Vagina (tissue), 2 donors: Measurements from ENCODE around the gene RAD9A. TPM values are rescaled to one million over a fixed set of nuclear protein-coding genes. Genes with fewer than 3 reads are reported as not detected.

ENCODE experiments used
- DNase-seq, 2 donors: peaks; one replicate each; pipeline ENCODE4 v3.0.0-alpha.2; 2017; ENCODE audit errors: extremely low spot score in 2 of 2
- H3K27ac ChIP-seq: fragments of 200-600 bp; sonication (generic); one replicate; pipeline ENCODE4 v1.5.1; 2019
- H3K27me3 ChIP-seq: fragments of 200-600 bp; sonication (generic); one replicate; pipeline ENCODE4 v1.5.1; 2019
- H3K36me3 ChIP-seq, 2 donors: fragments of 200-600 bp; sonication (generic); one replicate each; pipeline ENCODE4 v1.5.1; 2017 to 2019
- H3K4me1 ChIP-seq: fragments of 200-600 bp; sonication (generic); one replicate; pipeline ENCODE4 v1.5.1; 2019
- H3K4me3 ChIP-seq, 2 donors: fragments of 200-600 bp; sonication (generic); 1 replicate in 1 of 2; 2 replicates in 1 of 2; pipeline ENCODE4 v1.5.1; 2016 to 2019
- H3K9me3 ChIP-seq: fragments of 200-600 bp; sonication (generic); one replicate; pipeline ENCODE4 v1.5.1; 2019
- POLR2A ChIP-seq, 2 donors: fragments of 450-650 bp; IDR thresholded peaks; one replicate each; pipeline ENCODE4 v1.6.1; 2017; ENCODE audit warnings: antibody characterized with exemption in 2 of 2, mild to moderate bottlenecking in 2 of 2, moderate library complexity in 2 of 2
- POLR2AphosphoS5 ChIP-seq, 2 donors: sonication (generic); formaldehyde crosslinking; IDR thresholded peaks; one replicate each; pipeline ENCODE4 v1.9.0; 2017; ENCODE audit warnings: antibody characterized with exemption in 2 of 2, mild to moderate bottlenecking in 2 of 2, low read depth in 1 of 2; ENCODE audit not compliant: insufficient read depth in 1 of 2
- intact Hi-C: fragments of 100-400 bp; cut with DNase I; formaldehyde crosslinking; loops from one replicate; pipeline ENCODE4 v1.15.1; 2023
- small RNA-seq: library from RNA; depleted of rRNA; stranded (forward); fragments of <200 nt; gene quantifications from one replicate; pipeline ENCODE3, GENCODE V24; 2016
- total RNA-seq: library from RNA; depleted of rRNA; stranded (reverse); fragments of >200 nt; gene quantifications from one replicate; pipeline ENCODE4 v1.2.3, GENCODE V29; 2016
- TF ChIP-seq, protein P1 (sequence below), 3 experiments: fragments of 450-650 bp in 2 of 3; fragments of 200-600 bp in 1 of 3; sonication (generic) in 1 of 3; IDR thresholded peaks; one replicate each; pipeline ENCODE4 v1.5.1; 2017 to 2019; ENCODE audit warnings: antibody characterized with exemption in 3 of 3, mild to moderate bottlenecking in 2 of 3, moderate library complexity in 2 of 3

RAD9A gene
- total RNA-seq, 1 donor from 2014 or later, result 20.6 TPM

- no peak for TF ChIP-seq POLR2A (IDR thresholded peaks at IDR 0.05)
- TF ChIP-seq, protein P1, sequence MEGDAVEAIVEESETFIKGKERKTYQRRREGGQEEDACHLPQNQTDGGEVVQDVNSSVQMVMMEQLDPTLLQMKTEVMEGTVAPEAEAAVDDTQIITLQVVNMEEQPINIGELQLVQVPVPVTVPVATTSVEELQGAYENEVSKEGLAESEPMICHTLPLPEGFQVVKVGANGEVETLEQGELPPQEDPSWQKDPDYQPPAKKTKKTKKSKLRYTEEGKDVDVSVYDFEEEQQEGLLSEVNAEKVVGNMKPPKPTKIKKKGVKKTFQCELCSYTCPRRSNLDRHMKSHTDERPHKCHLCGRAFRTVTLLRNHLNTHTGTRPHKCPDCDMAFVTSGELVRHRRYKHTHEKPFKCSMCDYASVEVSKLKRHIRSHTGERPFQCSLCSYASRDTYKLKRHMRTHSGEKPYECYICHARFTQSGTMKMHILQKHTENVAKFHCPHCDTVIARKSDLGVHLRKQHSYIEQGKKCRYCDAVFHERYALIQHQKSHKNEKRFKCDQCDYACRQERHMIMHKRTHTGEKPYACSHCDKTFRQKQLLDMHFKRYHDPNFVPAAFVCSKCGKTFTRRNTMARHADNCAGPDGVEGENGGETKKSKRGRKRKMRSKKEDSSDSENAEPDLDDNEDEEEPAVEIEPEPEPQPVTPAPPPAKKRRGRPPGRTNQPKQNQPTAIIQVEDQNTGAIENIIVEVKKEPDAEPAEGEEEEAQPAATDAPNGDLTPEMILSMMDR (IDR thresholded peaks at IDR 0.05), result no peak
- no peak for TF ChIP-seq POLR2AphosphoS5 (IDR thresholded peaks at IDR 0.05; ENCODE audit: insufficient read depth in 1 of 2, low read depth in 1 of 2)
- no peak for DNase-seq
- H3K27me3 ChIP-seq, result no peaks in the 10 kb centered on the region
- peaks cover 28% of the 10 kb centered on the region for H3K4me1 ChIP-seq
- no peaks in the 10 kb centered on the region for H3K9me3 ChIP-seq
- H3K27ac ChIP-seq, result no peak overlapping the region
- peaks cover 0 to 15% of the 10 kb centered on the region in 2 donors for H3K36me3 ChIP-seq
- intact Hi-C loops, result no loop called here
- H3K4me3 ChIP-seq, result no peak overlapping the region
Observed at GRCh38 chr11:67445515-67445914, 53.7 kb downstream of the RAD9A start.

Small RNA genes within 50 kb of the gene (small RNA-seq; reads per million reads assigned to genes)
- gene RN7SKP239 (not detected), gene RNU6-1238P (not detected)

Other genes starting within 250 kb of the RAD9A start
- 100 TPM for gene GRK2, start 125.5 kb upstream of the RAD9A start, total RNA-seq
- 62.9 TPM for gene ANKRD13D, start 102.7 kb upstream of the RAD9A start, total RNA-seq
- 98.0 TPM for gene SSH3, start 88.5 kb upstream of the RAD9A start, total RNA-seq
- gene POLD4, start 38.4 kb upstream of the RAD9A start, total RNA-seq, result 80.0 TPM
- gene CLCF1, start 18.4 kb upstream of the RAD9A start, total RNA-seq, result 20.6 TPM
- 102 TPM for gene PPP1CA, start 9.9 kb downstream of the RAD9A start, total RNA-seq
- gene TBC1D10C, start 12.1 kb downstream of the RAD9A start, total RNA-seq, result 6.6 TPM
- 1.7 TPM for gene CARNS1, start 23.7 kb downstream of the RAD9A start, total RNA-seq
- 50.6 TPM for gene RPS6KB2, start 36.5 kb downstream of the RAD9A start, total RNA-seq
- 18.2 TPM for gene PTPRCAP, start 45.7 kb downstream of the RAD9A start, total RNA-seq
- 70.7 TPM for gene CORO1B, start 51.5 kb downstream of the RAD9A start, total RNA-seq
- gene GPR152, start 60.7 kb downstream of the RAD9A start, total RNA-seq, result not detected
- 0.98 TPM for gene CABP4, start 63.4 kb downstream of the RAD9A start, total RNA-seq
- 88.6 TPM for gene TMEM134, start 77.3 kb downstream of the RAD9A start, total RNA-seq
- 82.7 TPM for gene AIP, start 91.0 kb downstream of the RAD9A start, total RNA-seq
- gene PITPNM1, start 113.4 kb downstream of the RAD9A start, total RNA-seq, result 21.9 TPM
- gene CDK2AP2, start 116.2 kb downstream of the RAD9A start, total RNA-seq, result 46.4 TPM
- not detected for gene CABP2, start 131.5 kb downstream of the RAD9A start, total RNA-seq
- gene GSTP1, start 191.8 kb downstream of the RAD9A start, total RNA-seq, result 2,739 TPM
- gene NDUFV1, start 214.9 kb downstream of the RAD9A start, total RNA-seq, result 254 TPM
- 23.8 TPM for gene NUDT8, start 238.0 kb downstream of the RAD9A start, total RNA-seq
- not detected for gene TBX10, start 247.8 kb downstream of the RAD9A start, total RNA-seq